SJSA1 (cell line): ENCODE results near the gene STRN3. TPM values are rescaled to one million over a fixed set of nuclear protein-coding genes. Genes with fewer than 3 reads are reported as not detected.
A peak's percentile ranks its signal among the peaks of the same experiment; 100 is the strongest.
"Not testable (repeated sequence)": the region's sequence is repeated elsewhere in the genome, so short reads cannot be mapped to it uniquely, and the experiment has no call there.

Experiments
- DNase-seq, 2 experiments: peaks; one replicate each; pipeline ENCODE4 v3.0.0-alpha.2; 2015 to 2020; ENCODE audit warnings: low spot score in 2 of 2, low read depth in 1 of 2
- H3K27ac ChIP-seq: fragments of 250-450 bp; sonication (Bioruptor Pico); 2 replicates; pipeline ENCODE4 v1.5.1; 2020; ENCODE audit warnings: mild to moderate bottlenecking, moderate library complexity
- H3K27me3 ChIP-seq: fragments of 250-450 bp; sonication (Bioruptor Pico); replicated peaks from 2 replicates; pipeline ENCODE4 v1.5.1; 2020; ENCODE audit warnings: mild to moderate bottlenecking, moderate library complexity
- H3K36me3 ChIP-seq: fragments of 250-450 bp; sonication (Bioruptor Pico); 2 replicates; pipeline ENCODE4 v1.5.1; 2020; ENCODE audit warnings: mild to moderate bottlenecking
- H3K4me1 ChIP-seq: fragments of 250-450 bp; sonication (Bioruptor Pico); replicated peaks from 2 replicates; pipeline ENCODE4 v1.6.1; 2021; ENCODE audit warnings: mild to moderate bottlenecking
- H3K4me3 ChIP-seq: fragments of 250-450 bp; sonication (Bioruptor Pico); 2 replicates; pipeline ENCODE4 v1.5.1; 2020; ENCODE audit warnings: mild to moderate bottlenecking
- H3K9me3 ChIP-seq: fragments of 250-450 bp; sonication (Bioruptor Pico); replicated peaks from 2 replicates; pipeline ENCODE4 v1.5.1; 2020; ENCODE audit warnings: mild to moderate bottlenecking
- total RNA-seq: library from RNA; depleted of rRNA; stranded (reverse); fragments of >200 nt; shearing (Covaris generic); gene quantifications from 2 replicates; pipeline ENCODE4 v1.2.3, GENCODE V29; 2014

Gene STRN3
- total RNA-seq, 1 experiment from 2014 or later: 52.2 TPM

DNA sequence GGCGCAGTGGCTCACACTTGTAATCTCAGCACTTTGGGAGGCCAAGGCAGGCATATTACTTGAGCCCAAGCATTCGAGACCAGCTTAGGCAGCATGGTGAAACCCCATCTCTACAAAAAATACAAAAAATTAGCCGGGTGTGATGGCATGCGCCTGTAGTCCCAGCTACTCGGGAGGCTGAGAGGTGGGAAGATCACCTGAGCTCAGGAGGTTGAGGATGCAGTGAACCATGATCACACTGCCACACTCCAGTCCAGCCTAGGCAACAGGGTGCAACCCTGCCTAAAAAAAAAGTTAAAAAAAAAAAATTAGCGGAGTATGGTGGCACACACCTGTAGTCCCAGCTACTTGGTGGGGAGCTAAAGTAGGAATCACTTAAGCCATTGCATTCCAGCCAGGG lies 22.2 kb downstream of the STRN3 start:
- not testable (repeated sequence) for H3K9me3 ChIP-seq, H3K4me3 ChIP-seq, H3K4me1 ChIP-seq, H3K27me3 ChIP-seq, H3K27ac ChIP-seq, DNase-seq
- peaks cover 17% of the 10 kb centered on the region for H3K36me3 ChIP-seq

DNA sequence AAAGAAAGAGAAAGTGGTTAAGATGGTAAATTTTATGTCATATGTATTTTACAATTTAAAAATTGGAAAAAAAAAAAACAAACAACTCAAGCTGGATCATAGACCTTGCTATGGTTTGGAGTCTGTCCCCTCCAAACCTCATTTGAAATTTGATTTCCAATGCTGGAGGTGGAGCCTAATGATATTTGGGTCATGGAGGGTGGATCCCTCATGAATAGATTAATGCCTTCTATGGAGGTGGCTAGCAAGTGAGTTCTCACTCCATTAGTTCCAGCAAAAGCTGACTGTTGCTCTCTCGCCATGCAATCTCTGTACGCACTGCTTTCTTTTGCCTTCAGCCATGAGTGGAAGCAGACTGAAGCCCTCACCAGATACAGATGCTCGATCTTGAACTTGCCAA lies 22.9 kb downstream of the STRN3 start:
- Histone ChIP-seq H3K27ac (no peak overlapping the region), H3K4me1 (peaks cover 9% of the 10 kb centered on the region), H3K4me3 (no peak overlapping the region), H3K9me3 (0 out of 2 replicates have a peak, but pooled peaks cover 4% of the 10 kb centered on the region), H3K27me3 (no peaks in the 10 kb centered on the region), H3K36me3 (peaks cover 22% of the 10 kb centered on the region)
- no peak for DNase-seq

DNA sequence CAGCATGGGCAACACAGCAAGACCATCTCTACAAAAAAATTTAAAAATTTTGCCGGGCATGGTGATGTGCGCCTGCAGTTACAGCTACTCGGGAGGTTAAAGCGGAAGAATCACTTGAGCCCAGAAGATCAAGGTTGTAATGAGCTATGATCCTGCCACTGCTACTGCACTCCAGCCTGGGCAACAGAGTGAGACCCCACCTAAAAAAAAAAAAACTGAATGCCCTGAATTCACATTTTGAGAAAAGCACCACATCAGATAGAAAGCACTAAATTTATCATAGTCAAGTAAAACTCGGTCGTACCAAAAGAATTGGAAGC lies 24.9 kb downstream of the STRN3 start:
- Histone ChIP-seq H3K4me1 (peaks cover 9% of the 10 kb centered on the region), H3K36me3 (peaks cover 24% of the 10 kb centered on the region), H3K4me3 (no peak overlapping the region), H3K27ac (no peak overlapping the region), H3K9me3 (0 out of 2 replicates have a peak, but pooled peaks cover 4% of the 10 kb centered on the region), H3K27me3 (no peaks in the 10 kb centered on the region)
- no peak for DNase-seq

DNA sequence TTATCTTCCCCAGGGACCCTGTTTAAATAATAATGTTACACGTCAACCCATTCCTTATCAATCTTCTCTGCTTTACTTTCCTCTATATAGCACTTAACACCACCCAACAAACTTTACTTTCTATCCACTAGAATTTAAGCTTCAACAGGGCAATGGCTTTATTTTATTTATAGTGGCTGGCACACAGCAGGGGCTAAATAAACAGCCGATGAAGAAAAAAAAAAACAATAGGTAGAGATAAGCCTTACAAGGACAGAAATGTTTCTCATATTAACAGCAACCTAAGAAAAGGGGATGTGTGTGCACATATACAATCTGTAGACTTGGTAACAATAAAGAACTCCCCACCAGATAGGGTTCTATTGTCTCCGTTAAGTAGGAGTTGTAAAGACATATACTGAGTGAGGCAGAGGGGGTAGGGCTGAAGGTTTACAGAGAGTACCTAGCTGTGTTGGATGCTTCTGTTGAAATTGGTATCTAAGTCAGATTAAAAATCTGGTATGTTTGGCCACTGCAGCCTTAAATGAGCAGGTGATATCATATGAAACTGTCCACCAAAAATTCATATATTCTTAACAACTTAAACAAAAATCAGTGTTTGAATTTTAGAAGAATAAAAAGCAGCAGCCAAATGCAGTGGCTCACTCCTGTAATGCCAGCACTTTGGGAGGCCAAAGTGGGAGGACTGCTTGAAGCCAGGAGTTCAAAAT lies 25.4 kb downstream of the STRN3 start:
- H3K4me1 ChIP-seq: peaks cover 13% of the 10 kb centered on the region
- no peak overlapping the region for H3K4me3 ChIP-seq
- H3K27ac ChIP-seq: no peak overlapping the region
- DNase-seq: peak in 1 of 2 experiments; percentile 17
- peaks cover 24% of the 10 kb centered on the region for H3K36me3 ChIP-seq
- 0 out of 2 replicates have a peak, but pooled peaks cover 4% of the 10 kb centered on the region for H3K9me3 ChIP-seq
- no peaks in the 10 kb centered on the region for H3K27me3 ChIP-seq

DNA sequence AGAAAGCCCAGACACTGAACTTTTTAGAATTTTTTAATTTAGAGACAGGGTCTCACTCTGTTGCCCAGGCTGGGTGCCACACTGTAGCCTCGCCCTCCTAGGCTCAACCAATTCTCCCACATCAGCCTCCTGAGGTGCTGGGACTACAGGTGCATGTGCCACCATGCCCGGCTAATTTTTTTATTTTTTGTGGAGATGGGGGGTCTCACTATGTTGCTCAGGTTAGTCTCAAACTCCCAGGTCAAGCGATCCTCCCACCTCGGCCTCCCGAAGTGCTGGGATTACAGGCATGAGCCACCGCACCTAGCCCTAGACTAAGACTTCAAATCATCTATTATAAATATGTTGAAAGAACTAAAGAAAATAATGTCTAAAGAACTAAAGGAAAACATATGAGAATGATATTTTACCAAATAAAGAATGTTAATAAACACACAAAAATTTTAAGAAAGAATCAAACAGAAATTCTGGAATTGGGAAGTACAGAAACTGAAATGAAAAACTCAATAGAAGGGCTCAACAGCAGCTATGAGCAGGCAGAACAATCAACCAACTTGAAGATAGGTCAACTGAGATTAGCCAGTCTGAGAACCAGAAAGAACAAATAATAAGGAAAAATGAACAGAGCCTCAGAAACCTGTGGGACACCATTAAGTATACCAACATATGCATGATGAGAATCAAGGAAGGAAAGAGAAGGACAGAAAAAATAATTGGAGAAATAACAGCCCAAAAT lies 27.0 kb downstream of the STRN3 start:
- Histone ChIP-seq H3K27me3 (no peaks in the 10 kb centered on the region), H3K27ac (no peak overlapping the region), H3K9me3 (0 out of 2 replicates have a peak, but pooled peaks cover 4% of the 10 kb centered on the region), H3K36me3 (peaks cover 24% of the 10 kb centered on the region), H3K4me1 (peaks cover 25% of the 10 kb centered on the region), H3K4me3 (no peak overlapping the region)
- no peak for DNase-seq

DNA sequence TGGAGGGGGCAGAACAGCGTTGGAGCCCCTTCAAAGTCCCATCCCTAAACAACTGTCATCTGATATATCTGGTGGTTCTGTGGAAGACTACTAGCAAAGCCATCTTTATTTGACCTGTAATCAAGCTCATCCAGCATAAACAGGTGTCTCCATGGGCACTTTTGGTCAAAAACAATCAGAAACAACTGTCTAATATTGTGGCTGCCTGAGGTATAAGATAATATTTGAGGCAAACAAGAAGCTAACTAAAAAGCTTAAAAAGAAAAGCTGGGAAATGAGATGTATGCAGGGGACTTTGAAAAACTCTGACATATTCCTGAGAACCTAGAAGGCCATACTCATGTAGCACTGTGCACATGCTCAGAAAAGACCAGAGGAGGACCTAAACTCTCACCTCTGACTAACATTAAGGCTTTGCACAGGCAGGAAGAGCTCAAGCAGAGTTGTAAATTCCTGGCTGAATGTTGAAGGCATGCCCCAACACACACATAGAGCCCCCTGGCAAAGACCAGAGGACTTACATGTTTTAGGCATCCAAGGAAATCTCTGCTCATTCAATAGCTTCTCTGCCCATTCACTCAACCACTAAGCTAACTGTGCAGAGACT lies 28.0 kb downstream of the STRN3 start:
- no peak overlapping the region for H3K4me3 ChIP-seq
- H3K4me1 ChIP-seq: peaks cover 25% of the 10 kb centered on the region
- H3K9me3 ChIP-seq: 0 out of 2 replicates have a peak, but pooled peaks cover 4% of the 10 kb centered on the region
- no peak overlapping the region for H3K27ac ChIP-seq
- no peaks in the 10 kb centered on the region for H3K27me3 ChIP-seq
- DNase-seq: no peak
- H3K36me3 ChIP-seq: peaks cover 24% of the 10 kb centered on the region

DNA sequence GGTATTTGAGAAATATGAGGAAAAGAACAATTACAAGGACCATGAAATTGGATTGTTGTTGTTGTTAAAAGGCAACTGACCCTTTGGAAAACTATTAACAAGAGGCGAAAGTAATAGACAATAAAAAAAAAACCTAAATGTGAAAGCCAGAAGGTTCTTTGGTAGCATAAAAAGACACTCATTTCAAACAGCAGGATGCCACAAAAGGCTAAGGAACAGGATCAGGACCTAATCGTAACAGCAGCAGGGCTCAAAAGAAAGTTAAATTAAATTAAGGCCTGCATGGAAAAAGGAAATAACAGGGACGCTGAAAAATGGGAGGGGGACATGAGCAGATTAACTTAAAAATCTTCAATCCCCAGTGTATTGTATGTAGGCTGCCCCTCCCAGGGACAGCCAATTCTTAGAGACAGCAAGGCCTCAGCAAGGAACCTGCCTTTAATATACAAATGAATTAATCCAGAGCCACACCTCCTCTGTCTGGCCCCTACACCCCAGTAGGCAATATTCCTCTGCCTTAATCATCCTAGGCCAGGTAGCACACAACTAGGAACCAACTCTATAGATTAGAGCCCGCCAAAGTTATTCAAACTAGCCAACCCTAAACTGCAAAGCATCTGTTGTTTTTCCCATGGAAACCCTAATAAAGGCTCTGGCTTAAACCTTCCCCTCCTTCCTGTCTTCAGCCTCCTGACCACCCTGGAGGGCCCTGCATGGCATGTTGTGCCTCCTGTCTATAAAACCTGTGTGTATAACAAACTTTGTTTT lies 29.1 kb downstream of the STRN3 start:
- Histone ChIP-seq H3K27ac (no peak overlapping the region), H3K27me3 (no peaks in the 10 kb centered on the region), H3K9me3 (0 out of 2 replicates have a peak, but pooled peaks cover 4% of the 10 kb centered on the region), H3K36me3 (peaks cover 20% of the 10 kb centered on the region), H3K4me1 (peaks cover 25% of the 10 kb centered on the region), H3K4me3 (no peak overlapping the region)
- no peak for DNase-seq

DNA sequence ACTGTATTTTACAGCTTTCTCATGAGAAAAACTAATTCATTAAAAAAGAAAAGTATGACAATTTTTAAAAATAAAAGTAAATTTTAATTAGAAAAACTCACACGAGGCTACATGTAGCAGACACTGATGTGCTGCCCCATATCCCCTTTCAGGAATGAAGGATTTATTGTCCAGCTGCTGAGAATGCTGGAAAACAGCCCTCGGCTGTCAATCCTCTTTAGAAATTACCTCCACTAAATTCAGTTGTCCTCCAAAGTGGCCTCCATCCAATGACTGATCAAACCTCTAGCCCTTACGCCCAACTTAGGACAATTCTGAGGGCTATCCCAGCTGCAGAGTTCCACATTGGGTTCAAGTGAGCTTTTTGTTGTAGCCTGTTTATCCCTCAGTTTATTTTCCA lies 30.5 kb downstream of the STRN3 start:
- H3K27ac ChIP-seq: no peak overlapping the region; the same call in 1 of the 2 replicates
- peaks cover 20% of the 10 kb centered on the region for H3K36me3 ChIP-seq
- H3K27me3 ChIP-seq: no peaks in the 10 kb centered on the region
- H3K4me3 ChIP-seq: no peak overlapping the region
- no peak for DNase-seq
- H3K4me1 ChIP-seq: peaks cover 19% of the 10 kb centered on the region
- 0 out of 2 replicates have a peak, but pooled peaks cover 2% of the 10 kb centered on the region for H3K9me3 ChIP-seq

DNA sequence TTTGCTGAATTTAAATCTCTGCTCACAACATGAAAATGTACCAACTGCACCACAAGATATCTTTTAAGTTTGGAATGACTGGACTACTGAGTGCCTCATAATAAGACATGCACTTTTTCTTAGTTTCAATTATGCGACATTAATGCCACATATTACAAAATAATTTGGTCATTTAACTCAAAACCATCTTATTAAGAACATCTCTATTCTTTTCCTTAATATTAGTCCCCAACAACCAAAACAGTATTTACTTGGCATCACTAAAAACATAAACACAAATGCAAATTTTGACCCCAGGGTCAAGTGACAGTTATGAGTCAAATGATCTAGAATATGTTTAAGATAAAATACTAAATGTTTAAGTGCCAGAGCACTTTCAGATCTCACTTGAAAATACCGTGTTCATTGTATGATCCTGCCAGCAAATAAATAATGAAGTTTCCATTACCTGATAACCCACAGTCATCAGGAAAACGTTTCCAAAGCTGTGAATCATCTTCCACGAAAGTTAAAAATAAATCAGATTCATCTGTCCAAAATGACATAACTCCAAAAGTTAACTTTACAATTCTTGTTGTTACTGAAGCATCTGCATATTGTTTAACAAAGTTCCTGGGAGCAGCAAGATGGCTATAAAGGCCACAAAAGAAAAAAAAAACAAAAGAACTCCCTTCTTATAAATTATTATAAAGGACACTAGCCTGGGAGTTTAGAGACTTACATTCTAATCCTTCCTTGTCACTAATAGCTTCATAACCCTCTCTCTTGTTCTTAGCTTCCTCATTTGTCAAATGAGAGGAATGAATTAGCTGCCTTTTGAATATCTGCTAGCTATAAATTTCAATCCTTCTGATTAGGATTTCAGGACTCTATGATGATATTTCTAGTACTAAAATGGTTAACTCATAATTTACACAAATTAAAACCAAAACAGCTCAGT lies 31.2 kb downstream of the STRN3 start:
- H3K27me3 ChIP-seq: no peaks in the 10 kb centered on the region
- H3K9me3 ChIP-seq: 0 out of 2 replicates have a peak, but pooled peaks cover 2% of the 10 kb centered on the region
- peaks cover 15% of the 10 kb centered on the region for H3K4me1 ChIP-seq
- H3K27ac ChIP-seq: no peak overlapping the region; the same call in 1 of the 2 replicates
- no peak overlapping the region for H3K4me3 ChIP-seq
- H3K36me3 ChIP-seq: peaks cover 20% of the 10 kb centered on the region
- DNase-seq: peak in 1 of 2 experiments; percentile 5

DNA sequence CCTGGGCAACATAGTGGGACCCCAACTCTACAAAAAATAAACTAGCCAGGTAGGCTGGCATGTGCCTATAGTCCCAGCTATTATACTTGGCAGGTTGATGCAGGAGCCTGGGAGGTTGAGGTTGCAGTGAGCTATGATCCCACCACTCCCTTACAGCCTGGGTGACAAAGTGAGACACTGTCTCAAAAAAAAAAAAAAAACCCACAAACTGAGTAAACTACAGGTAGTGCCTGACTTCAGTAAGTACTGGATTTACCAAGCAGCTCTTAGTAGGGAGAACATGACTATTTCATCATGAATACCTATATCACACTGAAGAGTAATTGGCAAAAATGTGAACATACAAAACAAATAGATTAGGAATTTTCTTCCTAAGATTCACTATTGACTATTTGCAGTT lies 33.1 kb downstream of the STRN3 start:
- no peaks in the 10 kb centered on the region for H3K9me3 ChIP-seq
- DNase-seq: no peak
- H3K36me3 ChIP-seq: peaks cover 4% of the 10 kb centered on the region; the same call in 1 of the 2 replicates
- H3K27me3 ChIP-seq: no peaks in the 10 kb centered on the region
- peaks cover 26% of the 10 kb centered on the region for H3K4me1 ChIP-seq
- no peak overlapping the region for H3K27ac ChIP-seq
- H3K4me3 ChIP-seq: no peak overlapping the region

DNA sequence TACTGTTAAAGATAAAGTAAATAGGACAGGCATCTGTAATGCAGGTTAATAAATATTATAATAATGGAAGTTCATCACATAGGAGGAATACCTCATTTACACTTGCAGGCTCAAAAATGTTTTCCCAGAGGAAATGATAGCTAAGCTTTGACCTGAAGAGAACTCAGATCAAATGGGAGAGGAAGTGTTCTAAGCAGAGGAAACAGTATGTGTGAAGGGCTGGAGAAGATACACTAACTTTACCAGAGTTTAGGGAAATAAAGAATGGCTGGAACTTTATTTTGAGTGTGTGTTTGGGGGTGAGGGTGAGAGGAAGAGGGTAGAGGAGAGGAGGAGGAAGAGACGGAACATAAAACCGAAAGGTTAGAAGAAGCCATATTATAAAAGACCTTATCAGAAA lies 34.8 kb downstream of the STRN3 start:
- no peak overlapping the region for H3K27ac ChIP-seq

DNA sequence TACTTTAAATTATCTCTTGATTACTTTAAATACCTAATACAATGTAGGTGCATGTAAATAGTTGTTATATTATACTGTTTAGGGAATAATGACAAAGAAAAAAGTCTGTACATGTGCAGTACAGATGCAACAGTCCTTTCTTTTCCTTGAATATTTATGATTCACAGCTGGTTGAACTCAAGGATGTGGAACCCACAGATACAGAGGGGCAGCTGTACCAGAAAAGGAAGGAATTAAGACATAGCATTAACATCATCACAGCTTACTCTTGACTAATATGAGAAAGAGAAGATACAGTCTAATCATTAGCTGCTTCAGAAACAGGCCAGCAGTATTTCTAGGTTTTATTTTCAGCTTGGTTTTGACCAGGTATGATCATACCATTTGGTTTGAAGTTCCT lies 35.4 kb downstream of the STRN3 start:
- Histone ChIP-seq H3K9me3 (no peaks in the 10 kb centered on the region), H3K27ac (no peak overlapping the region), H3K27me3 (no peaks in the 10 kb centered on the region), H3K36me3 (no peaks in the 10 kb centered on the region), H3K4me1 (peaks cover 27% of the 10 kb centered on the region), H3K4me3 (no peak overlapping the region)
- DNase-seq: no peak

More for the DNA sequence above, 34.8 kb downstream of the STRN3 start:
- no peaks in the 10 kb centered on the region for H3K9me3 ChIP-seq
- no peaks in the 10 kb centered on the region for H3K27me3 ChIP-seq
- H3K36me3 ChIP-seq: no peaks in the 10 kb centered on the region
- H3K4me1 ChIP-seq: peaks cover 31% of the 10 kb centered on the region
- no peak for DNase-seq
- no peak overlapping the region for H3K4me3 ChIP-seq
